ENCODE measurements around the gene MYCBPAP. TPM values are rescaled to one million over a fixed set of nuclear protein-coding genes. Genes with fewer than 3 reads are reported as not detected.

MYCBPAP gene
- total RNA-seq, 2 donors from 2014 or later = 0.16 to 0.19 TPM

GRCh38 chr17:50559674-50560184 is 51.5 kb downstream of the MYCBPAP start:
- peaks cover 0 to 20% of the 10 kb centered on the region in 2 donors for H3K27me3 ChIP-seq
- H3K4me1 ChIP-seq = peaks cover 0 to 52% of the 10 kb centered on the region in 2 donors
- TF ChIP-seq CTCF (IDR thresholded peaks at IDR 0.05) = no peak
- peak overlapping the region in 1 of 2 donors; percentile 38 for H3K27ac ChIP-seq
- H3K9me3 ChIP-seq = no peaks in the 10 kb centered on the region
- peak overlapping the region; percentile 44 to 65 for H3K4me3 ChIP-seq
- peaks cover 4% of the 10 kb centered on the region for H3K36me3 ChIP-seq
- DNase-seq (ENCODE audit: low spot score) = peak; percentile 71

GRCh38 chr17:50560185-50560824 is 52.1 kb downstream of the MYCBPAP start, which contains the start of gene CACNA1G:
Gene CACNA1G, plus strand, starts transcription at chr17:50560715. Its CDS starts 745 bp downstream, at chr17:50561460.
- TF ChIP-seq CTCF (IDR thresholded peaks at IDR 0.05) = no peak
- DNase-seq (ENCODE audit: low spot score) = peak; percentile 94
- Histone ChIP-seq H3K9me3 (no peaks in the 10 kb centered on the region), H3K36me3 (peaks cover 4% of the 10 kb centered on the region), H3K27ac (peak within 1 kb of the TSS; percentile 35 to 38), H3K27me3 (peaks cover 0 to 20% of the 10 kb centered on the region in 2 donors), H3K4me1 (peaks cover 0 to 58% of the 10 kb centered on the region in 2 donors), H3K4me3 (peak within 1 kb of the TSS; percentile 44 to 65)

GRCh38 chr17:50560931-50561745 is 52.9 kb downstream of the MYCBPAP start:
- peaks cover 0 to 66% of the 10 kb centered on the region in 2 donors for H3K4me1 ChIP-seq
- peaks cover 0 to 20% of the 10 kb centered on the region in 2 donors for H3K27me3 ChIP-seq
- no peaks in the 10 kb centered on the region for H3K9me3 ChIP-seq
- peak overlapping the region; percentile 35 to 38 for H3K27ac ChIP-seq
- peak overlapping the region; percentile 44 to 65 for H3K4me3 ChIP-seq
- no peak for TF ChIP-seq CTCF (IDR thresholded peaks at IDR 0.05)
- DNase-seq (ENCODE audit: low spot score) = no peak
- no peaks in the 10 kb centered on the region for H3K36me3 ChIP-seq

GRCh38 chr17:50561746-50562141 is 53.5 kb downstream of the MYCBPAP start:
- H3K4me3 ChIP-seq = peak overlapping the region; percentile 44 to 65
- H3K27me3 ChIP-seq = peaks cover 0 to 20% of the 10 kb centered on the region in 2 donors
- H3K4me1 ChIP-seq = peaks cover 0 to 70% of the 10 kb centered on the region in 2 donors
- no peaks in the 10 kb centered on the region for H3K9me3 ChIP-seq
- no peak for DNase-seq (ENCODE audit: low spot score)
- peak overlapping the region in 1 of 2 donors; percentile 33 for H3K27ac ChIP-seq
- H3K36me3 ChIP-seq = no peaks in the 10 kb centered on the region
- TF ChIP-seq CTCF (IDR thresholded peaks at IDR 0.05) = no peak

- no peaks in the 10 kb centered on the region for H3K36me3 ChIP-seq
- no peaks in the 10 kb centered on the region for H3K9me3 ChIP-seq
- no peak for TF ChIP-seq CTCF (IDR thresholded peaks at IDR 0.05)
- no peak for DNase-seq (ENCODE audit: low spot score)
- H3K4me3 ChIP-seq = peak overlapping the region; percentile 44 to 65
- peaks cover 0 to 67% of the 10 kb centered on the region in 2 donors for H3K4me1 ChIP-seq
- peak overlapping the region in 1 of 2 donors; percentile 33 for H3K27ac ChIP-seq
- peaks cover 0 to 20% of the 10 kb centered on the region in 2 donors for H3K27me3 ChIP-seq
These were observed 54.2 kb downstream of the MYCBPAP start for GRCh38 chr17:50562242-50563091.
